Amygdala (tissue), 56 donors: Measurements from ENCODE around the gene PLEKHH1.

Experiments
- DNase-seq, 56 donors: peaks; one replicate each; lab custom pipeline; 2025; lab: John Stamatoyannopoulos, UW

Gene PLEKHH1

DNA sequence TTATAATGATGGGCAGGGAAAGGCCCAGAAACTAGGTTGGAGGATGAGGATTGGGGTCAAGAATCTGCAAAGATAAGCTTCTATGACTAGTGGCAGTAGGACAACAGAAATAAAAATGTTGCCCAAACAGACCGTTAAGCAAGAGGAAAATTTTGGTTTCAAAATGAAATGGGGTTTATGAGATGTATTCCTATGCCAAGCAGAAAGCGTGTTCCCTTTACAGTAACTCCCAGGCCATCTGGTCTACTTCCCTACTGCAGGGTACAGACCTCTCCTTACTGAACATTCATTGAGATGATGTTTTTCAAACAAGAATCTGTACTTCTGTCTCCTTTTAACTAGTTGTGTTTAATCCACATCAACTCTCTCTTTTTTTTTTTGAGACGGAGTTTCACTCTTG, 24.1 kb upstream of the PLEKHH1 start:
- DNase-seq, result no peak

DNA sequence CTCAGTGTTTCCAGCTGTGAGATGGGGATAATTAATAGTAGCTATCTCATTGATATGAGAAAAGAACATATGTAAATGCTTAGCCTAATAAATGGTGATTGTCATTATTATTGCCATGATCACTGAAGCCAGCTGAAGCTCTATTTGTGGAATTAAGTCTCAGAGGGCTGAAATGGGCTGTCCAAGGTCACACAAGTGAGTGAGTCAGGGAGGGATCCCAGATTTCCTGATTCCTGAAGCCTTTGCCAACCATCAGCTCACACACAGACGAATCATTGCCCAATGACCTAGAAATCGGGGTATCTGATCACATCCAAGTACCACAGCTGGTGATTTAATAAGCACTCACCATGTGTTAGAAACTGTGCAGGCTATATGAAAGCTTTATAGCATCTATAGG, 23.0 kb upstream of the PLEKHH1 start:
- no peak for DNase-seq

DNA sequence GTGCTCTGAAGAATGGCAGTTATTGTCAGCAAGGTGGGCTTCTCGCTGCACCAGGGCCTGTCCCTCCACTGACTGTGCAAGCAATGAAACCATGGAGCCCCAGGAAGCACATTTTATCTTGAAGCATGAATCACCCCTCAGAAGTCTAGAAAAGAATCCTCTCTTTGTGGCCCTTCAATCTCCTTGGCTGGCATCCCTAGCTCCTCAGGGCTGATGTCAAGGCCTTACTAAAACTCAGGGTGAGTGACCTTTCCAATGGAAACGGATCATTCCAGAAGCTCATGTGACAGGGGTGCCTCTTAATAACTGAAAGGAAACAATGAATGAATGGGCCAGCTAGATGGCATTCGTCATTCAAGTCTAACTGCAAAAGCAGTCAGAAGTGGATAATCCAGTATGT, 22.3 kb upstream of the PLEKHH1 start:
- DNase-seq, result peak in 2 of 56 donors; percentile 43 to 71

DNA sequence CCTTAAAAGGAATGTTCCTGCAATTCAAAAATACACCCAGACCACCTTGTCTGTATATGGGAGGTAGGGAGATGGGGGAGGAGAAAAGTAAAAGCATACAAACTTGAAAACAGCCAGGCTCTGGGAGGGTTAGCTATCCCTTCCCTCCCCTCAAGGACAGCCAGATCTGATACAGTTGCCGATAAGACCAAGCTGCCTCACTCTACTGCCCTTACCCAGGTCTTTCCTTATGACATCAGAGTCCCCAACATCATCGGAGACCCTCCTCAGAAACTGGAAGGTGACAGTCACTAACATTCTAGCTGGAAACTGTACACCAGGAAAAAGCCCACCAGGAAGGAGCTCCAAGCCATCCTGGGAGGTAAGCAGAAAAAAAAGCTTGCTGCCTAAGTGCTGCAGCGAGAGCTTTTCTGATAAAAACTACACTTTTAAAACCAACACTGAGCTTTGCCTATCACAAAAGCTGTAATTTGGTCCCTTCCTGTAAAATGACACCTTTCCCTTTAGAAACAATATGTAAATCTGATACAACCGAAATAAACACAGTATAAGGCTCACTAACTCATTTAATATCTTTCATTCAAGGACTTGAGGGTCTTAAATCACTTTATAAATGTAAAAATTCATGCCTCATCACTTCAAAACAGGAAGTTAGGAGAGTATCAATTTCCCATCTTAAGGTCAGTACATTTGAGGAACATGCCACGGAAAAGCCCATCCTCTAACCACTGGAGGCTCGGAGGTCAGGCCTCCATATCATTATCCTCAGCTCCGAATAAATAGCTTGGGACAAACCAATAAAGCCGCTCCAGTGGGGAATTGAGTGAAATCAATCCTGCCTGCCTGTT, 20.4 kb upstream of the PLEKHH1 start:
- no peak for DNase-seq

DNA sequence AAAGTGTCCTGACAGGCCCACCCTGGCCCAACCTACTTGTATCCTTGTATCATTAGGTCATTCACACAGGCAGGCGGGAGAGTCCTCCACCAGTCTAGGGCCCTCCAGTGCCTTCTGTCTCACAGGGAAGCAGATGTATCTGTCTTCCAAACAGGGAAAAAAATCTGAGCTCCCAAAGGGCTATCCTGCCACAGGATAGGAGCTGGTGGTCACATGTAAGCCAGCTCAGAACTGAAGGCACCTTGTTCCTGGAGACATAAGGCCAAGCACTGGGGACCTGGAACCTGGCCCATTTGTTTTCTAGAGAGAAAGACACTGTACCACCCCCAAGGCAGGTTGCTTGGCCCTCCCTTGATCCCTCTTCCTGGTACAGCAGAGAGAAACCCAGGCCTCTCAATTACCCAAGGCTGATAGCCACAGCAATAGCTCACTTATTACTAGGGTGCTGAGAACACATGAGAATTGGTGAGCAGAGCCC, 19.4 kb upstream of the PLEKHH1 start:
- DNase-seq, result peak in 1 of 56 donors; percentile 22

DNA sequence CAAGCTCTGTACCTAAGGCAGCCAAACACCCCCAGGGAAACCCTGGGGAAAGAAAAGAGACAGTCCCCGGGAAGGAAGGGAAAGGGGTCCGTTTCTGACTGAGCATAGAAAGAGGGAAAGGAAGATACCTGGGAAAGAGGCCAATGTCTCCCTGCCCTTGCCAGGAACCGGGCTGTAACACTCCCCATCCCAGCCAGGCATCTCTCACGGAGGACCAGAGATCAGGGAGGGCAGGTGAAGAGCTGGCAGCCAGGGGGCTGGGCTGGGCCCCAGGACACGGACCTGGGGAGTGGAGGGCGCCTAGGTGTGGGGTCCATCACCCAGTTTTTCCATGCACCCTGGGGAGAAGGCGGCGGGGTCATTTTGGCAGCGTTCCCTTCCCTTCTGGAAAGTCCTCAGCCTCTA, 18.9 kb upstream of the PLEKHH1 start:
- DNase-seq, result peak in 2 of 56 donors; percentile 22 to 25

DNA sequence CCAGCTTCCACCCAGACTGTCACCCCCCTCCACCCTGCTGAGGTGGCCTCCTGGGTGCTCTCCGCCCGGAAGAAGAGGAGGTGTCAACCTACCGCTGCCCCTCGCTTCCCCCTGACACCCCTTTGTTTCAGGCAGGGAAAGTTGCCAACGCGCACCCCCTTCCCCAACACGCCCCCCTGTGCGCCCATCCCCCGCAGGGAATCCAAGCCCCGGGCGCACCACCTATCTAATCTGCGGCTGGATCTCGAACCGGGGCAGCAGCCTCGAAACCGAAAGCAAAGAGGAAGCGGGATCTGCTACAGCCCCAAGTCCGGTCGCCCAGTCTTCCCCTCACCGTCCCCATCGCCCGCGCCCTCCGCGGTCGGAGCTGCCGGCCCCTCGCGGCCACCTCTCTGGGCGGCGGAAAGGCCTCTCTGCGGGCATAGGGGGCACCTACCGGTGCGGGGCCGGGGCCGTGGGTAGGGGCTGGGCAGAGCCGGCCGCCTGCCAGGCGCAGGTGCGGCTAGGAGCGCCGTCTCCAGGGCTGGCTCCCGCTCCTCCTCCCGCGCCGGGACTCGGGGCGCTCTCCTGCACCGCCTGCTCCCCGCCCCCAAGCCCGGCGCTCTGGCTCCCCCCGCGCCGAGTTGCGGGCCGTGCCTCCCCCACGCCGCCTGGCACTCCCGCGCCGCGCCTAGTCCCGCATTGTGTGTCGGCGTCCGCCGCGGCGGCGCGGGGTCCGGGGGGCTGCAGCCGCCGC, 18.3 kb upstream of the PLEKHH1 start:
- DNase-seq, result peak in 19 of 56 donors; percentile 26 to 68 (median 49)

DNA sequence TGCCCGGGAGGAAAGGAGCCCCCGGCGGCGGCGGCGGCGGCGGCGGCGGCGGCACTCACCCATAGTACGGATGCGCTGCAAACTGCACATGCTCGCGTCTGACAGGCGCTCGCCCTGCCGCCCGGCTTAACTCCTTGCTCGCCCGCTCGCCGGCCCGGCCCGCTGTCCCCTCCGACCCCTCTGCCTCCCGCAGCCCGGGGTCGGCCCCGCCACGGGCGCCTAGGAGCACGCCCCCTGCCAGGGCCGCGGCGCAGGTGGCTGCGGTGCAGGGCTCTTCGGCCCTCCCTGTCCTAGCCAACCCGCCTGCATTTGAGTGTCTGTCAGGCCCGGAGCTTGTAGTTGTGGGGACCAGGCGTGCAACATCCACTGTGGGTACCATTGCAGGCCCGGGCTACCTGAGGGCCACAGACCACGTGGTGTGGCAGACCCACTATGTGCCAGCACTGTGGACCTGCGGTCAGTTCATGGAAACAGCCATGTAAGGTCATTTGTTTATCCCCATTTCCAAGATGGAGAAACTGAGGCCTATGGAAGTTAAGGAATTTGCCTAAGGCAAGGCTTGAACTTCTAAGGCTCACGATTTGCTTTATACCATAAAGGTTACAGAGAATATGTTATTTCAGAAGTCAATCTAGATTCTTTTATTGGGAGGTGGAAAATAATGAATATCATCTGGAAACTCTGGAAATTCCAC, 17.6 kb upstream of the PLEKHH1 start:
- DNase-seq, result peak in 17 of 56 donors; percentile 24 to 68 (median 43)

DNA sequence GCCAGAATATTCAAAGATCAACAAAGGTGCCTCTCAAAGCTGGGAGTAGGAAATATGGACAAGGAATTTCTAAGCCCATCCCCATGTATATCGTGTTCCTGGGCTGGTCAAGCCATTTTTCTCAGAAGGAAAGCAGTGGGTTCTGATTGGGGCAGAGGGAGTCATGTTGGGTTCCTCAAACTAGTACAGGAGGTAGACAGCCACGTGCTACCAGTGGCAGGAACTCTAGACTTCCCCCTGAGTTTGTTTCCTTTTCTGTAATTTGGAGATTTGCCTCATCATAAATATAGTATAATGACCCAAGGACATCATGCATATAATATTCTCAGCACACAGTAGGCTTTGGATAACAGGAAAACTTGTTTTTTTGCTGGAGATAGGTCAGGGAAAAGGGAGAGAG, 16.4 kb upstream of the PLEKHH1 start:
- no peak for DNase-seq

DNA sequence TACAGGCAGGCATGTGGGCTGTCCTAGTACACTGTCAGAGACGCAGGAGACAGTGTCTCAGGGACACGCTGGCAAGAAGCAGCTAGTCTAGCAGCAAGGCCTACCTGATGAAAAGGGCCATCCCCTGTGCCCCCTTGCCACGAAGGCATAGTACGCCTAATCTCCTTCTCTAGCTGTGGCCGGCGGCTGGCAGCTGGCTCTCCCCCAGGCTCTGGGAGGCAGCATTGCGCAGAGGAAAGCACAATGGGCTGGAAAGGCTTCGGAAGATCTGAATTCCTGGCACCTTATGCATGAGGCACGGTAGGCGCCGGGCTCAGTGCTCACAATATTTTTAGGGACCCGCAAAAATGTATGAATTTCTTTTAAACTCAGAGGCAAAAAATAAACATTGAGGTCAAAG, 16.0 kb upstream of the PLEKHH1 start:
- DNase-seq, result peak in 46 of 56 donors; percentile 15 to 78 (median 46)

DNA sequence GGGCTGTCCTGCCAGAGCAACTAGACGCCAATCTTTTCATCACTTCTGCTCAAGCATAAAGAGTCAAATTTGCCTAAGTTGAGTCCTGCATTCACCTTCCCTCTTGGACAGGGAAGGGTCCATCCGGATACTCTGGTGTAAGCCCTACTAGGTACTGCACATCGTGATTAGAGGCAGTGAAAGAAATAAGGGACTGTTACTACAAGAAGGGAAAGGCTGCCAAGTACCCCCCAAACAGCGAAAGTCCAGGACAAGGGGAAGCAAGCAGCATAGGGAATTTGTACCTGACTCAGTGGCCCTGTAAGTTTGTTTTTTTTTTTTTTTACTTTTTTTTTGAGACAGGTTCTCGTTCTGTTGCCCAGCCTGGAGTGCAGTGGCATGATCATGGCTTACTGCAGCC, 13.7 kb upstream of the PLEKHH1 start:
- no peak for DNase-seq

DNA sequence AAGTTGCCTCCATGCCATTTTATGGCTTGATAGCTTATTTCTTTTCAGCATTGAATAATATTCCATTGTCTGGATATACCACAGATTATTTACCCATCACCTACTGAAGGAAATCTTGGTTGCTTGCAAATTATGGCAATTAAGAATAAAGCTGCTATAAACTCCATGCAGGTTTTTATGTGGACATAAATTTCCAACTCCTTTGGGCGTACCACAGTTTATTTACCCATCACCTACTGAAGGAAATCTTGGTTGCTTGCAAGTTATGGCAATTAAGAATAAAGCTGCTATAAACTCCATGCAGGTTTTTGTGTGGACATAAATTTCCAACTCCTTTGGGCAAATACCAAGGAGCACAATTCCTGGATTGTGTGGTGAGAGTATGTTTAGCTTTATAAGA, 12.6 kb upstream of the PLEKHH1 start:
- no peak for DNase-seq

DNA sequence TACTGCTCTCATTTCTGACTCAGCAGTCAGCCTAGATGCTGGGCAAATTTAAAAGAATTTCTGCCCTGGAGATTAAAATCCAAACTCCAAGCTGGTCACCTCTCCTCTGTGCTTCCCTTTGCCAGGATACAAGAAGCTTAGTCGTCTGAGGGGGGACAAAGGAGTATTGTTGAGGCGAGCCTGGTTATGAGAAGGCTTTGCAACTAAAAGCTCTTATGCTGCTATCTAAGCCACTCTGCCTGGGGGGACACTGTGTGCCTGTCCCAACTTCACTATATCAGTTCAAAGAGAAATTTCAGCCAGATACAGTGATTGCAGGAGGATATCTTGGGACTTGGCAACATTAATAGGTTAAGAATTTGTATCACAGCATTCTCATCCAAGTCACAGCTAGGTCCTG, 10.8 kb upstream of the PLEKHH1 start:
- peak in 9 of 56 donors; percentile 16 to 52 (median 25) for DNase-seq

DNA sequence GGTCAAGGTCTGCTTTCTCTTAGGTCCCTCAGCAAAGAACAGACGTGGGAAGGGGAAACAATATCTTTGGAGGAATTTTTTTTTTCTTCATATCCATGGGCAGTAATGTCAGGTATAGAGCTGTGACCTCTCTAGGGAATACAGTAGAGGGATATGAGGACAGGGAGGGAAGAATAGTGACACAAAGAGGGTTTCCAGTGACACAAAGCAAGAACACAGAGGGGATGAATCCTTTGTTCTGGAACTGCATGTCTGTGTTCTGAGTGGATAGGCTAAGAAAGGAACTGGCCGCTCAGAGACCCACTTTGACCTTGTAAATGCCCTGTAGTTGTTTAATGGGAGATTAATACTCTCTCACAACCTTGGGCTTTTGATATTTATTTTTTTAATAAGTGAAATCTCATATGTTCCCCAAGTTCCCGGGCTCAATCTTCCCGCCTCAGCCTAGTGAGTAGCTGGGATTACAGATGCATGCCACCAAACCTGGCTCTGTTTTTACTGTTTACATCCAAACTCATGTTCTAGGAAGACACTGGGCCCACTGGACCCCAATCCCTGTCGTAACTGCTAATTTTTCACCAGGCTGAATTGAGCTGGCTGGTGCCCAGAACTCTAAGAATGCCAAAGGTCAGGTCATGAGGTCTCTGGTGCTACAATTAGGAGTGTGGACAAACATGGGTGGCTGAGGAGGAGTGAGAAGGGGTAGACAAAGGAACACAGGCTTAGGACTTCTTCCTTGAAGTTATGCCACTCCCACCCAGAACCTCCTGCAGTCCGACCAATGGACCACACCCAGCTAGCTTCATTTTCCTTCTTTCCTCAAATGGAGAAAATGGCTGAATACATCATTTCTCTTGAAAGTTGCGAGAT, 9.1 kb upstream of the PLEKHH1 start:
- DNase-seq, result no peak

DNA sequence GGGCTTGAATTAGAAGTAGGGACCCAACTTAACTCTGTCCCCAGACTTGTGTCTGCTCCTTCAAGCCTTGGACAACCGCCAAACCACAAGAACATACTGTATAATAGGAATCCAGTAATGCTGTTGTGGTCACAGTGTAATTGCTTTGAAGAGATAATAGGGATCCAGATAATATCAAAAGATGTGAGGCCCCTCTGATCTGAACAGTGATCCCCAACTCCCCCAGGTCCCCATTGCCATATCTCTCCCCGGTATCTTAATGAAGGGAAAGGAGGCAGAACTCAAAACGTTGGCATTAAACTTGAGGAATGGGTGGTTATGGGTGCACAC, 8.5 kb upstream of the PLEKHH1 start:
- DNase-seq, result peak in 1 of 56 donors; percentile 14

DNA sequence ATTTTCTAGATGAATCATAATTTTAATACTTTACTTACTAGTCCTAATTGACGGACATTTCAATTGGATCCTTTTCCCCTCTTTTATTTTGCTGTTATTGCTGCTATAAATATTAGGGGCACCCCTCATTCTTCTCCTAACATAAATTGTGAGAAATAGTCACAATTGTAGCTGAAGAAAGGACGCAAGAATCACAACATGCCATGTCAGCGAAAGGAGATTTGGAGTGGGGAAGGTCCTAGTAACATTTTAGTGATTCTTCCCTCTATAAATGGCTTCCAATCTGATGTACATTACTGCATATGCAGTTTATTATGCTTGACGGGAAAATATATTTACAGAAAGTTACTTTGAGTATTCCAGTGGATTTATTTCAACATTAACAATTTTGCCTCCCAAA, 7.7 kb upstream of the PLEKHH1 start:
- no peak for DNase-seq

DNA sequence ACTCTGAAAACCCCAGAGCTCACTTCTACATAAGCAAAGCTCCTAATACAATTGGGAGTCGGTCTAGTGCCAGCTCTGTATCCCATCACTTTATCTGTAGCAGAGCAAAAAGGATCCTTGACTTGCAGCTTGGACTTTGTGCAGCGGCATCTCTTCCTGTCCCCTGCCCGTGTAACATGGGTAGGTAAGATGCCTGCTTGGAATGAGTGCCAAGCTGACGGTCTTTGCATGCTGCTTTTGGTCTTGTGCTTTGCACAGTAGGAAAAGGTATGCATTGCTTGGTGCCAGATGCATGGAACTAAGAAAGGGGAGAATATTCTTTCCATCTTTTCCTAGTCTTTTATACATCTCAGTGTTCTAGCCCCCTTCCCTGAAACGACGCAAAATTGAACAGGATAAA, 6.9 kb upstream of the PLEKHH1 start:
- no peak for DNase-seq

DNA sequence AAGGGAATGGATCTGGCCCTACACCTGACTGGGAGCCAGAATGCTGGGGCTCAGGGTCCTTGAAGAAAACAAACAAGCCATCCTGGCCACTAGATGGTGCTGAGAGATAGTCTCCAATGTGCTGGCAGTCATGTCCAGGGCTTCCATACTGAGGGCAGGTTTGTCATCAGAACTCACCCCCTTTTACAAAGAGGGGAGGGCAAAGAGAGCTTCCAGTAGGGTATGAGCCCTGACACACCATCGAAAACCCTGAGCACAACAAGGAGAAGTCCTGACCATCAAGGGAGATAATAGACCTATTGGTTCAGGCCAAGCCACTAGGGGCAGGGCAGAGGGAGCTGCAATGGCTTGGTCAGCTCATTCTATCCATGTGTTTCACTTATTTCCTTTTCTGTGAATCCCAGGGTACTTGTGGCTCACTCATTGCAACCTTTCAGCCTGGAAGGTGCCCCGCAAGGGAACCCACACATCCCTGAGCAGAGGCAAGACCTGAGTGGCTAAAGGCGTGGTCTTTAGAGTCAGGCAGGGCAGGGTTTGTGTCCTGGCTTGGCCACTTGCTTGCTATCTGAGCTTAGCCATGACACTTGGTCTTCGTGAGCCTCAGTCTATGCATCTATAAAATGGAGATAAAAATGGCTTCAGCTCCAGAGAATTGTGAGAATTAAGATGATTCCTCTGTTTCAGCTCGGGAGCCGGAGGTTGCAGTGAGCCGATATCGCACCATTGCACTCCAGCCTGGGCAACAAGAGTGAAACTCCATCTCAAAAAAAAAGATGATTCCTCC, 6.2 kb upstream of the PLEKHH1 start:
- DNase-seq, result peak in 41 of 56 donors; percentile 16 to 82 (median 47)

DNA sequence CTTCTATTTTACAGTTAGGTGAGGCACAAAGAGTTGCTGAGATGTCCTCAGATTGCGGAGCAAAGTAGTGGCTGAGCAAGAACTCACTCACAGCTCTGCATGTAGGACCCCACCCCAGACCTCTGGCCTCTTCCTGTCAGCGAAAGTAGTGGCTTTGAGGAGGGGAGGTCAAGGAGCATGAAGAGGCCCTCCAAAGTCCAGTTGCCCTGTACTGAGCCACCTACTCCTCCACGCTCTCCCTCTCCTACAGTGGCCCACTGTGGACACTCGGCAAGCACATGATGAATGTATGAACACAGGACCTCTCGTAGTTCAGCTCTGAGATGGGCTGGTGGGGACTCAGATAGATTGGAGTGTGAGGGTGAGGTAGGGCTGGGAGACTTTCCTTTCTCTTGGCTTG, 5.3 kb upstream of the PLEKHH1 start:
- DNase-seq, result no peak
